ENCODE data around the gene LRRC63. TPM values are rescaled to one million over a fixed set of nuclear protein-coding genes. Genes with fewer than 3 reads are reported as not detected.

LRRC63 gene
- total and polyA plus RNA-seq, 9 of the 15 experiments (the other 6 are each of a cell fraction or from before 2014, with no cell fraction given): 0.07 to 0.41 (median 0.24) TPM; not detected in 1

- Histone ChIP-seq H3K4me2 (ENCODE audit: insufficient read depth, low read length) (peak overlapping the region; percentile 61), H3K79me2 (ENCODE audit: control insufficient read depth, insufficient read depth, low read length) (peaks cover 38% of the 10 kb centered on the region), H2AFZ (ENCODE audit: low read depth, low read length) (peak overlapping the region; percentile 87), H3K36me3 (ENCODE audit: control insufficient read depth, insufficient read depth, low read length) (peaks cover 12% of the 10 kb centered on the region; the same call in 1 of the 3 replicates), H3K27ac (ENCODE audit: extremely low read depth, low read depth, low read length) (peak overlapping the region; percentile 98), H3K27me3 (ENCODE audit: control insufficient read depth in 2 of 2, insufficient read depth in 2 of 2, low read length in 2 of 2) (no peaks in the 10 kb centered on the region), H3K9me3 (replicated peaks; ENCODE audit: control insufficient read depth, insufficient read depth, low read depth, low read length) (no peaks in the 10 kb centered on the region), H4K20me1 (replicated peaks; ENCODE audit: control insufficient read depth, insufficient read depth, low read length) (no peaks in the 10 kb centered on the region), H3K9me1 (ENCODE audit: control insufficient read depth, insufficient read depth, low read length) (no peaks in the 10 kb centered on the region), H3K4me3 (no peak overlapping the region), H3K4me1 (replicated peaks in 1 of 2; ENCODE audit: control insufficient read depth in 2 of 2, insufficient read depth in 2 of 2, low read length in 2 of 2) (peaks cover 7 to 29% of the 10 kb centered on the region in 2 experiments; a peak in 4 of 5 replicates), H3K9ac (ENCODE audit: insufficient read depth in 1 of 2, low read depth in 2 of 2, low read length in 2 of 2) (peak overlapping the region; percentile 76 to 89; a peak in 3 of 4 replicates)
- CTCF ChIA-PET (ENCODE audit: low intra/inter-chr PET ratio): no interaction called here
- FAIRE-seq (no peak), ATAC-seq (peak; percentile 38; the same call in 2 of the 3 replicates), DNase-seq (ENCODE audit: extremely low read depth in 1 of 4, low spot score in 3 of 4) (peak in 2 of 4 experiments; percentile 18 to 45)
- POLR2A ChIA-PET: interaction anchor here (0.6 kb wide), 1 partner anchor 15 kb away, joined by 3 read pairs; no protein-coding TSS in a partner anchor
- WGBS (ENCODE audit: insufficient coverage, low coverage, missing lambda C conversion rate): 25% methylated on average over 8 of the region's 15 CpGs
- intact Hi-C loops (cut with micrococcal nuclease): loop anchor here (2.0 to 5.0 kb wide), 3 partner anchors 22 to 104 kb away; partner anchors contain the start of gene LRRC63
- in situ Hi-C loops (cut with MboI): no loop called here
- BruUV-seq (replicated peaks): no TSS peak
- TF ChIP-seq ADNP (tag; IDR thresholded peaks at IDR 0.05) (no peak), NELFE (IDR thresholded peaks at IDR 0.05; ENCODE audit: insufficient read depth, insufficient read length) (no peak), FOXK2 (conservative IDR thresholded peaks at IDR 0.05 in 1 of 2, IDR thresholded peaks at IDR 0.05 in 1 of 2; ENCODE audit: low read depth in 2 of 2) (no peak), DLX4 (CRISPR knock-in tag; IDR thresholded peaks at IDR 0.05) (no peak), MCM3 (IDR thresholded peaks at IDR 0.05) (no peak), CBFA2T2 (conservative IDR thresholded peaks at IDR 0.05) (peak; percentile 18; the same call in 1 of the 2 replicates), KAT7 (CRISPR knock-in tag; IDR thresholded peaks at IDR 0.05; ENCODE audit: borderline replicate concordance) (no peak), ZNF830 (CRISPR knock-in tag; IDR thresholded peaks at IDR 0.05) (no peak), CBFA2T3 (IDR thresholded peaks at IDR 0.05) (peak; percentile 72), PREB (CRISPR knock-in tag; IDR thresholded peaks at IDR 0.05) (no peak), KLF13 (tag; IDR thresholded peaks at IDR 0.05; ENCODE audit: borderline replicate concordance, low read depth) (no peak), ZFX (CRISPR knock-in tag; IDR thresholded peaks at IDR 0.05) (peak; percentile 36; the same call in 1 of the 2 replicates), CBX3 (IDR thresholded peaks at IDR 0.05; ENCODE audit: borderline replicate concordance in 1 of 2, low read length in 2 of 2) (no peak)
These were observed 28.4 kb upstream of the LRRC63 start for GRCh38 chr13:46183018-46183946.

Measured in K562 (cell line).